HepG2 (cell line): Measurements from ENCODE around the gene SPATA21. TPM values are rescaled to one million over a fixed set of nuclear protein-coding genes. Genes with fewer than 3 reads are reported as not detected.

ENCODE experiments used
- GZF1 ChIP-seq: sonication (generic); formaldehyde crosslinking; IDR thresholded peaks from 2 replicates; pipeline ENCODE4 v1.5.1; 2020; ENCODE audit warnings: mild to moderate bottlenecking, missing genetic modification reagents
- HNRNPH1 ChIP-seq: fragments of 200-400 bp; formaldehyde crosslinking; optimal IDR thresholded peaks from 2 replicates; pipeline ENCODE3; 2017; ENCODE audit warnings: mild to moderate bottlenecking, low read depth, low read length
- JUN ChIP-seq: sonication (generic); formaldehyde crosslinking; IDR thresholded peaks from 2 replicates; pipeline ENCODE4 v1.4.0; 2020; ENCODE audit warnings: mild to moderate bottlenecking, missing genetic modification reagents
- MAFF ChIP-seq: IDR thresholded peaks from 2 replicates; pipeline ENCODE4 v1.6.1; 2011; ENCODE audit warnings: low read depth, low read length, improper control_type of control experiment
- PRPF4 ChIP-seq: fragments of 200-400 bp; formaldehyde crosslinking; IDR thresholded peaks from 2 replicates; pipeline ENCODE4 v1.6.1; 2016; ENCODE audit warnings: low read length, low read depth; ENCODE audit not compliant: poor library complexity, severe bottlenecking
- SP1 ChIP-seq, 2 experiments: fragments of 450-650 bp in 1 of 2; sonication (generic) in 1 of 2; formaldehyde crosslinking in 1 of 2; IDR thresholded peaks; 2 replicates each; pipeline versions ENCODE4 v1.4.0 to v1.6.1; 2016 to 2020; ENCODE audit warnings: missing genetic modification reagents in 1 of 2
- TEAD2 ChIP-seq: sonication (generic); formaldehyde crosslinking; IDR thresholded peaks from 2 replicates; pipeline ENCODE4 v1.9.0; 2021; ENCODE audit warnings: missing genetic modification reagents
- TSC22D2 ChIP-seq: sonication (generic); formaldehyde crosslinking; IDR thresholded peaks from 2 replicates; pipeline ENCODE4 v1.5.1; 2020; ENCODE audit warnings: missing genetic modification reagents, mild to moderate bottlenecking, borderline replicate concordance
- ZNF234 ChIP-seq: sonication (generic); formaldehyde crosslinking; conservative IDR thresholded peaks from 2 replicates; pipeline ENCODE4 v1.5.1; 2020; ENCODE audit warnings: mild to moderate bottlenecking, missing genetic modification reagents
- ZNF326 ChIP-seq: sonication (generic); formaldehyde crosslinking; IDR thresholded peaks from 2 replicates; pipeline ENCODE4 v1.4.0; 2020; ENCODE audit warnings: missing genetic modification reagents, borderline replicate concordance
- ZNF770 ChIP-seq: sonication (generic); formaldehyde crosslinking; IDR thresholded peaks from 2 replicates; pipeline ENCODE4 v1.5.0; 2020; ENCODE audit warnings: mild to moderate bottlenecking, missing genetic modification reagents
- ZXDC ChIP-seq: sonication (generic); formaldehyde crosslinking; IDR thresholded peaks from 2 replicates; pipeline ENCODE4 v1.5.0; 2020; ENCODE audit warnings: mild to moderate bottlenecking, missing genetic modification reagents
- polyA plus RNA-seq, 8 experiments: library from polyadenylated mRNA; depleted of rRNA in 3 of 8; stranded (reverse) in 7 of 8; unstranded in 1 of 8; fragments of >200 nt; fragmentation: Illumina TruSeq in 4 of 8; extraction: Trizol in 4 of 8; gene quantifications; 2 replicates each; pipeline versions ENCODE4 v1.2.1 to v1.2.3, GENCODE V29; 2011 to 2016; ENCODE audit warnings: low read depth in 4 of 8, missing spikeins in 1 of 8, mixed read lengths in 1 of 8; ENCODE audit not compliant: insufficient read depth in 1 of 8
- total RNA-seq, 5 experiments: library from RNA; depleted of rRNA; stranded (reverse); fragments of >200 nt; fragmentation: Illumina TruSeq; extraction: Trizol; gene quantifications; 2 replicates each; pipeline ENCODE4 v1.2.3, GENCODE V29; 2016; ENCODE audit warnings: low read depth in 1 of 5
- TF ChIP-seq, protein P1 (sequence below): sonication (generic); formaldehyde crosslinking; IDR thresholded peaks from 2 replicates; pipeline ENCODE4 v1.4.0; 2020; ENCODE audit warnings: missing genetic modification reagents
- TF ChIP-seq, protein P2 (sequence below): sonication (generic); formaldehyde crosslinking; IDR thresholded peaks from 2 replicates; pipeline ENCODE4 v1.4.0; 2020; ENCODE audit warnings: missing genetic modification reagents, borderline replicate concordance
- TF ChIP-seq, protein P3 (sequence below): sonication (generic); formaldehyde crosslinking; IDR thresholded peaks from 2 replicates; pipeline ENCODE4 v1.4.0; 2020; ENCODE audit warnings: mild to moderate bottlenecking, missing genetic modification reagents, borderline replicate concordance

SPATA21 gene
- total and polyA plus RNA-seq, 2 of the 13 experiments (the other 11 are each of a cell fraction or from before 2014, with no cell fraction given): 0.80 to 1.4 TPM

DNA sequence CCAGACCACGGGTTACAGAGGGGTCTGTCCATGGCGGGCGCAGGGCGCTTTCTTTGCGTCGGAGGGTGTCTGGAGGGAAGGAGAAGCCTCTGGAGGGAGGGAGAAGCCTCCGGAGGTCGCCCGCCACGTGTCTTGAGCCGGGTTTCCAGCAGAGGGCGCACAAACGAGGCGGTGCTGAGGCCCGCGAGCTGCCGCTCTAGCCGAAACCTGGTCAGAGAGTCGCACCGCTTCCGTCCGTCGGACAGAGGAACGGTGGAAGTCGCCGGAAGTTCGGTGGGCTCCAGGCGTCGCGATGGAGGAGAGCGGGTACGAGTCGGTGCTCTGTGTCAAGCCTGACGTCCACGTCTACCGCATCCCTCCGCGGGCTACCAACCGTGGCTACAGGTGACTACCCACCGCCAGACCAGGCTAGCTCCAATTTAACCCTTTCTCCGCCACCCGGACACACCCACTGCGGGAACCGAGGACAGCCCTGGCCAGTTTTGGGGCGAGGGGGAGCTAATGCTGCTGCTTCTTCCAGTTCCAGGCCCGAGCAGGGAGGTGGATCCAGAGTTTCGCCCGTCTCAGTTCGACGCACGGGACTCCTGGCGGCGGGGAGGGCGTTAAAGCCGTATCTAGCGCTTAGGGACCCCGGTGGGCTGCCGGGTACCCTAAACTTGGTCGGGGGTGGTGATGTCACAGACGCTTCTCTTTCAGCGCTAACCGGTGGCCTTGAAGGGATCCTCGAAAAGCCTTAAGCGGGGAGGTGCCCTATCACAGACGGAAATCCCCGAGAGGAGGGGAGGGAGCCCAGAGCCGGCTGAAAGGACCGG is 3.5 kb upstream of the SPATA21 start, which contains the start of gene NECAP2 (continued):
- TF ChIP-seq ZXDC (CRISPR knock-in tag) (peak; percentile 84; the same call in 1 of the 2 replicates), GZF1 (CRISPR knock-in tag) (no peak), TSC22D2 (CRISPR knock-in tag) (peak; percentile 89; the same call in 1 of the 2 replicates), PRPF4 (no peak), ZNF326 (CRISPR knock-in tag) (no peak), MAFF (no peak), SP1 (IDR thresholded peaks at IDR 0.05) (no peak), SP1 (CRISPR knock-in tag; IDR thresholded peaks at IDR 0.05) (no peak), JUN (CRISPR knock-in tag) (peak; percentile 48; the same call in 1 of the 2 replicates), TEAD2 (CRISPR knock-in tag) (no peak), ZNF234 (no peak), HNRNPH1 (no peak), ZNF770 (peak; percentile 87)
- TF ChIP-seq, protein P1, sequence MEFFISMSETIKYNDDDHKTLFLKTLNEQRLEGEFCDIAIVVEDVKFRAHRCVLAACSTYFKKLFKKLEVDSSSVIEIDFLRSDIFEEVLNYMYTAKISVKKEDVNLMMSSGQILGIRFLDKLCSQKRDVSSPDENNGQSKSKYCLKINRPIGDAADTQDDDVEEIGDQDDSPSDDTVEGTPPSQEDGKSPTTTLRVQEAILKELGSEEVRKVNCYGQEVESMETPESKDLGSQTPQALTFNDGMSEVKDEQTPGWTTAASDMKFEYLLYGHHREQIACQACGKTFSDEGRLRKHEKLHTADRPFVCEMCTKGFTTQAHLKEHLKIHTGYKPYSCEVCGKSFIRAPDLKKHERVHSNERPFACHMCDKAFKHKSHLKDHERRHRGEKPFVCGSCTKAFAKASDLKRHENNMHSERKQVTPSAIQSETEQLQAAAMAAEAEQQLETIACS (CRISPR knock-in tag): 0 out of 2 replicates have a peak, but pooled peaks have one; percentile 10
- TF ChIP-seq, protein P2, sequence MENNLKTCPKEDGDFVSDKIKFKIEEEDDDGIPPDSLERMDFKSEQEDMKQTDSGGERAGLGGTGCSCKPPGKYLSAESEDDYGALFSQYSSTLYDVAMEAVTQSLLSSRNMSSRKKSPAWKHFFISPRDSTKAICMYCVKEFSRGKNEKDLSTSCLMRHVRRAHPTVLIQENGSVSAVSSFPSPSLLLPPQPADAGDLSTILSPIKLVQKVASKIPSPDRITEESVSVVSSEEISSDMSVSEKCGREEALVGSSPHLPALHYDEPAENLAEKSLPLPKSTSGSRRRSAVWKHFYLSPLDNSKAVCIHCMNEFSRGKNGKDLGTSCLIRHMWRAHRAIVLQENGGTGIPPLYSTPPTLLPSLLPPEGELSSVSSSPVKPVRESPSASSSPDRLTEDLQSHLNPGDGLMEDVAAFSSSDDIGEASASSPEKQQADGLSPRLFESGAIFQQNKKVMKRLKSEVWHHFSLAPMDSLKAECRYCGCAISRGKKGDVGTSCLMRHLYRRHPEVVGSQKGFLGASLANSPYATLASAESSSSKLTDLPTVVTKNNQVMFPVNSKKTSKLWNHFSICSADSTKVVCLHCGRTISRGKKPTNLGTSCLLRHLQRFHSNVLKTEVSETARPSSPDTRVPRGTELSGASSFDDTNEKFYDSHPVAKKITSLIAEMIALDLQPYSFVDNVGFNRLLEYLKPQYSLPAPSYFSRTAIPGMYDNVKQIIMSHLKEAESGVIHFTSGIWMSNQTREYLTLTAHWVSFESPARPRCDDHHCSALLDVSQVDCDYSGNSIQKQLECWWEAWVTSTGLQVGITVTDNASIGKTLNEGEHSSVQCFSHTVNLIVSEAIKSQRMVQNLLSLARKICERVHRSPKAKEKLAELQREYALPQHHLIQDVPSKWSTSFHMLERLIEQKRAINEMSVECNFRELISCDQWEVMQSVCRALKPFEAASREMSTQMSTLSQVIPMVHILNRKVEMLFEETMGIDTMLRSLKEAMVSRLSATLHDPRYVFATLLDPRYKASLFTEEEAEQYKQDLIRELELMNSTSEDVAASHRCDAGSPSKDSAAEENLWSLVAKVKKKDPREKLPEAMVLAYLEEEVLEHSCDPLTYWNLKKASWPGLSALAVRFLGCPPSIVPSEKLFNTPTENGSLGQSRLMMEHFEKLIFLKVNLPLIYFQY: 0 out of 2 replicates have a peak, but pooled peaks have one; percentile 52
- TF ChIP-seq, protein P3, sequence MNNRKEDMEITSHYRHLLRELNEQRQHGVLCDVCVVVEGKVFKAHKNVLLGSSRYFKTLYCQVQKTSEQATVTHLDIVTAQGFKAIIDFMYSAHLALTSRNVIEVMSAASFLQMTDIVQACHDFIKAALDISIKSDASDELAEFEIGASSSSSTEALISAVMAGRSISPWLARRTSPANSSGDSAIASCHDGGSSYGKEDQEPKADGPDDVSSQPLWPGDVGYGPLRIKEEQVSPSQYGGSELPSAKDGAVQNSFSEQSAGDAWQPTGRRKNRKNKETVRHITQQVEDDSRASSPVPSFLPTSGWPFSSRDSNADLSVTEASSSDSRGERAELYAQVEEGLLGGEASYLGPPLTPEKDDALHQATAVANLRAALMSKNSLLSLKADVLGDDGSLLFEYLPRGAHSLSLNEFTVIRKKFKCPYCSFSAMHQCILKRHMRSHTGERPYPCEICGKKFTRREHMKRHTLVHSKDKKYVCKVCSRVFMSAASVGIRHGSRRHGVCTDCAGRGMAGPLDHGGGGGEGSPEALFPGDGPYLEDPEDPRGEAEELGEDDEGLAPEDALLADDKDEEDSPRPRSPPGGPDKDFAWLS (CRISPR knock-in tag): no peak
